GM12801 (cell line): ENCODE measurements around the gene ARMC9.

Experiments used
- CTCF ChIP-seq: IDR thresholded peaks from one replicate; pipeline ENCODE4 v1.5.1; 2011; ENCODE audit warnings: control low read depth; ENCODE audit not compliant: insufficient read length; ENCODE audit errors: extremely low read depth

Gene ARMC9

GRCh38 chr2:231347638-231348037 lies 149.2 kb downstream of the ARMC9 start:
- no peak for TF ChIP-seq CTCF

GRCh38 chr2:231348173-231348572 lies 149.7 kb downstream of the ARMC9 start:
- TF ChIP-seq CTCF, result no peak

GRCh38 chr2:231348704-231349373 lies 150.4 kb downstream of the ARMC9 start:
- no peak for TF ChIP-seq CTCF

- no peak for TF ChIP-seq CTCF
Measured at GRCh38 chr2:231351648-231352047, 153.2 kb downstream of the ARMC9 start.

GRCh38 chr2:231353469-231353868 lies 155.0 kb downstream of the ARMC9 start:
- TF ChIP-seq CTCF, result no peak

GRCh38 chr2:231355508-231356465 lies 157.4 kb downstream of the ARMC9 start:
- no peak for TF ChIP-seq CTCF

GRCh38 chr2:231356466-231356844 lies 158.0 kb downstream of the ARMC9 start:
- TF ChIP-seq CTCF, result no peak
